DND-41 (cell line): ENCODE data around the gene CELA2B.

Source experiments
- EZH2 ChIP-seq: IDR thresholded peaks from 3 replicates; pipeline ENCODE4 v1.6.1; 2012; ENCODE audit warnings: borderline replicate concordance, low read depth, mild to moderate bottlenecking, moderate library complexity, low read length, inconsistent platforms; ENCODE audit not compliant: severe bottlenecking
- TF ChIP-seq, protein P1 (sequence below): IDR thresholded peaks from 2 replicates; pipeline ENCODE4 v1.5.1; 2012; ENCODE audit warnings: borderline replicate concordance, low read length, moderate library complexity, mild to moderate bottlenecking; ENCODE audit not compliant: poor library complexity, severe bottlenecking; ENCODE audit errors: extremely low read depth

DNA sequence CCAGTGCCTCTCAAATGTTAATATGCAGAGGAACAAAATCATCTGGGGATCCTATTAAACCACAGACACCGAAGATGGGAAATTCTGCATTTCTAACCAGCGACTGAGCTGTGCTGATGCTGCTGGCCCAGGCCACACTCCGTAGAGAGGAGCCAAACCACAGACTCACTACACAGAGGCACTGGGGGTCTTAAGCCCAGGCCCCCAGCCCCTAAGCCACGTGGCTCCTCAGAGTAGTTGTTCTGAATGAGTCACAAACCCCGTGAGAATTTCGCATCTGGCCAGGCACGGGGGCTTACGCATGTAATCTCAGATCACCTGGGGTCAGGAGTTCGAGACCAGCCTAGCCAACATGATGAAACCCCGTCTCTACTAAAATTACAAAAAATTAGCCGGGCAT, 22.2 kb upstream of the CELA2B start:
- TF ChIP-seq, protein P1, sequence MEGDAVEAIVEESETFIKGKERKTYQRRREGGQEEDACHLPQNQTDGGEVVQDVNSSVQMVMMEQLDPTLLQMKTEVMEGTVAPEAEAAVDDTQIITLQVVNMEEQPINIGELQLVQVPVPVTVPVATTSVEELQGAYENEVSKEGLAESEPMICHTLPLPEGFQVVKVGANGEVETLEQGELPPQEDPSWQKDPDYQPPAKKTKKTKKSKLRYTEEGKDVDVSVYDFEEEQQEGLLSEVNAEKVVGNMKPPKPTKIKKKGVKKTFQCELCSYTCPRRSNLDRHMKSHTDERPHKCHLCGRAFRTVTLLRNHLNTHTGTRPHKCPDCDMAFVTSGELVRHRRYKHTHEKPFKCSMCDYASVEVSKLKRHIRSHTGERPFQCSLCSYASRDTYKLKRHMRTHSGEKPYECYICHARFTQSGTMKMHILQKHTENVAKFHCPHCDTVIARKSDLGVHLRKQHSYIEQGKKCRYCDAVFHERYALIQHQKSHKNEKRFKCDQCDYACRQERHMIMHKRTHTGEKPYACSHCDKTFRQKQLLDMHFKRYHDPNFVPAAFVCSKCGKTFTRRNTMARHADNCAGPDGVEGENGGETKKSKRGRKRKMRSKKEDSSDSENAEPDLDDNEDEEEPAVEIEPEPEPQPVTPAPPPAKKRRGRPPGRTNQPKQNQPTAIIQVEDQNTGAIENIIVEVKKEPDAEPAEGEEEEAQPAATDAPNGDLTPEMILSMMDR: no peak
- no peak for TF ChIP-seq EZH2
